Heart left ventricle (tissue), 16 donors: ENCODE results near the gene ERBB4. TPM values are rescaled to one million over a fixed set of nuclear protein-coding genes. Genes with fewer than 3 reads are reported as not detected.

Experiments used
- ATAC-seq, 4 donors: fragments of 200-7000 bp; cut with Tn5 transposase; one replicate each; pipeline ENCODE4 v1.9.1; 2020 to 2022; ENCODE audit warnings: moderate library complexity in 4 of 4, mild to moderate bottlenecking in 3 of 4, moderate number of reproducible peaks in 1 of 4
- DNase-seq, 5 donors: peaks; one replicate each; pipeline ENCODE4 v3.0.0-alpha.2; 2020
- H3K27ac ChIP-seq, 12 donors: fragments of 200-600 bp; sonication (generic) in 4 of 12; one replicate each; pipeline versions ENCODE4 v1.5.0 to v1.8.0; 2016 to 2022; ENCODE audit warnings: mild to moderate bottlenecking in 2 of 12
- H3K27me3 ChIP-seq, 9 donors: fragments of 200-600 bp; sonication (generic) in 2 of 9; one replicate each; pipeline versions ENCODE4 v1.5.1 to v1.8.0; 2016 to 2022; ENCODE audit warnings: mild to moderate bottlenecking in 3 of 9
- H3K36me3 ChIP-seq, 9 donors: fragments of 200-600 bp; sonication (generic) in 2 of 9; one replicate each; pipeline versions ENCODE4 v1.5.0 to v1.8.0; 2018 to 2022; ENCODE audit warnings: mild to moderate bottlenecking in 2 of 9
- H3K4me1 ChIP-seq, 12 donors: fragments of 200-600 bp; sonication (generic) in 4 of 12; one replicate each; pipeline versions ENCODE4 v1.5.0 to v1.8.0; 2016 to 2022; ENCODE audit warnings: mild to moderate bottlenecking in 3 of 12
- H3K4me3 ChIP-seq, 12 donors: fragments of 200-600 bp; sonication (generic) in 4 of 12; one replicate each; pipeline versions ENCODE4 v1.5.0 to v1.8.0; 2017 to 2022; ENCODE audit warnings: mild to moderate bottlenecking in 9 of 12, moderate library complexity in 4 of 12
- H3K9me3 ChIP-seq, 12 donors: fragments of 200-600 bp; sonication (generic) in 4 of 12; one replicate each; pipeline versions ENCODE4 v1.5.0 to v1.8.0; 2016 to 2022; ENCODE audit warnings: mild to moderate bottlenecking in 1 of 12
- POLR2A ChIP-seq, 2 donors: fragments of 450-650 bp; IDR thresholded peaks; one replicate each; pipeline ENCODE4 v1.6.1; 2017; ENCODE audit warnings: antibody characterized with exemption in 2 of 2, mild to moderate bottlenecking in 2 of 2, moderate library complexity in 2 of 2
- WGBS, 4 donors: extraction: QIAGEN DNeasy Blood & Tissue Kit in 2 of 4; methylation state at CpG; one replicate each; pipeline versions ENCODE4 v1.1.5 to v1.1.7; 2013 to 2018; 5-methylcytosine and 5-hydroxymethylcytosine counted together
- intact Hi-C, 10 donors: fragments of 100-400 bp; cut with DNase I; formaldehyde crosslinking; loops; one replicate each; pipeline versions ENCODE4 v1.11.1 to v1.14.2; 2022
- polyA plus RNA-seq, 2 donors: library from polyadenylated mRNA; stranded (reverse); fragments of 200-250 nt; gene quantifications; one replicate each; pipeline ENCODE4 v1.2.3, GENCODE V29; 2013
- total RNA-seq, 9 donors: library from RNA; depleted of rRNA in 2 of 9; stranded (reverse); fragments of >200 nt in 2 of 9; fragmentation: NEBNext Ultra II Directional in 3 of 9; extraction: Animal tissue kit (Norgen Biotek cat#: 25700) in 3 of 9; gene quantifications; one replicate each; pipeline versions ENCODE4 v1.1.0 to v1.2.4, GENCODE V29; 2016 to 2023
- TF ChIP-seq, protein P1 (sequence below), 12 donors: fragments of 200-600 bp; sonication (generic) in 4 of 12; IDR thresholded peaks; one replicate each; pipeline versions ENCODE4 v1.5.0 to v1.8.0; 2018 to 2022; ENCODE audit warnings: antibody characterized with exemption in 12 of 12, mild to moderate bottlenecking in 5 of 12
- donor health status: ischemic (EF 13 %, LVEDD 7.1; RV severe dilation, severe dysfunction).
- donor health status: healthy with polysubstance abuse.
- donor health status: DM: no; HTN: yes; CAD: no.
- donor health status: DM: no; HTN: no; CAD: no.
- donor health status: ischemic (EF 25% LVEDD 6.9; RV normal size, moderate dysfunction).
- donor health status: ischemic (EF 25% LVEDD 5.7; RV mildly dilated, moderate dysfunction).
- donor health status: healthy.
- donor health status: DM: yes; HTN: yes; CAD: no.
- donor health status: ischemic (EF 35%, LVEDD 5.7; RV mildly dilated, moderate dysfunction).
- donor health status: nonischemic (EF 11% LVEDD 7.7; RV severe dilation, severe dysfunction).
- donor health status: DM: yes; HTN: yes; CAD: no.
- donor health status: PGD.
- donor health status: ischemic (EF 29% LVEDD 5.4; RV normal size, mild dysfunction).
- donor health status: nonischemic (EF 23%, LVEDD 6.1; RV moderate dilation, normal function).

Gene ERBB4
- total and polyA plus RNA-seq, 11 donors, result 1.3 to 29.5 (median 11.7) TPM

DNA sequence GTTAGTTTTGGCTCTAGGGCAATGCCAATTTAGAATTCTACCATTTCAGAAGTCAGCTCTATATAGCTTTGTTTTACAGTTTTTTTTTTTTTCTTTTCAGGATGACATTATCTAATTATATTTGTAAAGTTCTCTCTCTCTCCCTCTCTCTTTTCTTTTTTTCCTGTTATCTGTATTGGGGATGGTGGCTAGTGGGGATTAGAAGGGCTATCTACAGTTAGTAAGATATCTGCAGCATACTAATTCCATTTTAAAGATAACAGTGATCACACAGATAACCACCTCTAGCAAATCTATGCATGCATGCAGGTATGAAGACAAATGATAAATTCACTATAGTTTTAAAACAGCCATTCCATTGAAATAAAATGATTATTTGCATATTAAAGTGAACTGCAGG lies 438.9 kb downstream of the ERBB4 start:
- Histone ChIP-seq H3K4me3 (no peak overlapping the region), H3K27me3 (no peaks in the 10 kb centered on the region), H3K36me3 (no peaks in the 10 kb centered on the region), H3K9me3 (no peaks in the 10 kb centered on the region), H3K27ac (no peak overlapping the region), H3K4me1 (no peaks in the 10 kb centered on the region)
- intact Hi-C loops, result no loop called here
- TF ChIP-seq POLR2A (IDR thresholded peaks at IDR 0.05), result no peak
- TF ChIP-seq, protein P1, sequence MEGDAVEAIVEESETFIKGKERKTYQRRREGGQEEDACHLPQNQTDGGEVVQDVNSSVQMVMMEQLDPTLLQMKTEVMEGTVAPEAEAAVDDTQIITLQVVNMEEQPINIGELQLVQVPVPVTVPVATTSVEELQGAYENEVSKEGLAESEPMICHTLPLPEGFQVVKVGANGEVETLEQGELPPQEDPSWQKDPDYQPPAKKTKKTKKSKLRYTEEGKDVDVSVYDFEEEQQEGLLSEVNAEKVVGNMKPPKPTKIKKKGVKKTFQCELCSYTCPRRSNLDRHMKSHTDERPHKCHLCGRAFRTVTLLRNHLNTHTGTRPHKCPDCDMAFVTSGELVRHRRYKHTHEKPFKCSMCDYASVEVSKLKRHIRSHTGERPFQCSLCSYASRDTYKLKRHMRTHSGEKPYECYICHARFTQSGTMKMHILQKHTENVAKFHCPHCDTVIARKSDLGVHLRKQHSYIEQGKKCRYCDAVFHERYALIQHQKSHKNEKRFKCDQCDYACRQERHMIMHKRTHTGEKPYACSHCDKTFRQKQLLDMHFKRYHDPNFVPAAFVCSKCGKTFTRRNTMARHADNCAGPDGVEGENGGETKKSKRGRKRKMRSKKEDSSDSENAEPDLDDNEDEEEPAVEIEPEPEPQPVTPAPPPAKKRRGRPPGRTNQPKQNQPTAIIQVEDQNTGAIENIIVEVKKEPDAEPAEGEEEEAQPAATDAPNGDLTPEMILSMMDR (IDR thresholded peaks at IDR 0.05), result no peak
- no peak for ATAC-seq
- no peak for DNase-seq

DNA sequence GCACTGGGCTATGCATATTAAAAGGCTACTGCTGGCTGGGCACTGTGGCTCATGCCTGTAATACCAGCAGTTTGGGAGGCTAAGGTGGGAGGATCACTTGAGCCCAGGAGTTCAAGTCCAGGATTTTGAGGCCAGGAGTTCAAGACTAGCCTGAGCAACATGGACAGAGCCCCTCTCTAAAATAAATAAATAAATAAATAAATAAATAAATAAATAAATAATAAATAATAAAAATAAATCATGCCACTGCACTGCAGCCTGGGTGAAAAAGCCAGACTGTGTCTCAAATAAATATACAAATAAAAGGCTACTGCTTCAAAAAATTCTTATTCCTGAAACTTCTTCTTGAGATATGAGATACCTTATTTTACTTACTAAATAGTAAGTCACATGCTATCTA lies 439.6 kb downstream of the ERBB4 start:
- intact Hi-C loops, result no loop called here
- Histone ChIP-seq H3K27ac (no peak overlapping the region), H3K9me3 (no peaks in the 10 kb centered on the region), H3K27me3 (no peaks in the 10 kb centered on the region), H3K4me3 (no peak overlapping the region), H3K36me3 (no peaks in the 10 kb centered on the region), H3K4me1 (no peaks in the 10 kb centered on the region)
- ATAC-seq, result no peak
- no peak for TF ChIP-seq POLR2A (IDR thresholded peaks at IDR 0.05)
- TF ChIP-seq, protein P1 (IDR thresholded peaks at IDR 0.05), result no peak
- no peak for DNase-seq

DNA sequence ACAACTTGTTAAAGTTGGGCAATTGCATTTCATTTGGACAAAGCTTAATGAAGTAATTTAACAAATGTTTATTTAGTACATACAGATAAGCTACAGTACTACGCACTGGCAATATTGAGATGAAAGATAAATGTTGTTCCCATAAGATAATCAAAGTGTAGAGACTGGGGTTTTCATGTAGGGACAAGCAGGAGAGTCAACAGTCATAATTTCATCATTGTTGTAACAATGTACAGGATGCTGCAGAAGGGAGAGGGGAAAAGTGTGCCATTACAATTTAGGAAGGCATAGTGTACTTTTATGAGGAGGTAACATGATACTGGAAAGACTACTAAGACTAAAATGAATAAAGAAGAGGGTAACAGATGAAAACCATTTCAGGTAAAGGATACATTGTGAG lies 441.6 kb downstream of the ERBB4 start:
- H3K9me3 ChIP-seq, result no peaks in the 10 kb centered on the region
- no peaks in the 10 kb centered on the region for H3K4me1 ChIP-seq
- TF ChIP-seq, protein P1 (IDR thresholded peaks at IDR 0.05), result no peak
- no peak for TF ChIP-seq POLR2A (IDR thresholded peaks at IDR 0.05)
- no peak overlapping the region for H3K27ac ChIP-seq
- no peak overlapping the region for H3K4me3 ChIP-seq
- no peaks in the 10 kb centered on the region for H3K36me3 ChIP-seq
- ATAC-seq, result no peak
- intact Hi-C loops, result no loop called here
- 64 to 74% (median 71%) methylated on average over 1 of the region's 1 CpG for WGBS, 4 donors
- no peaks in the 10 kb centered on the region for H3K27me3 ChIP-seq
- DNase-seq, result no peak

DNA sequence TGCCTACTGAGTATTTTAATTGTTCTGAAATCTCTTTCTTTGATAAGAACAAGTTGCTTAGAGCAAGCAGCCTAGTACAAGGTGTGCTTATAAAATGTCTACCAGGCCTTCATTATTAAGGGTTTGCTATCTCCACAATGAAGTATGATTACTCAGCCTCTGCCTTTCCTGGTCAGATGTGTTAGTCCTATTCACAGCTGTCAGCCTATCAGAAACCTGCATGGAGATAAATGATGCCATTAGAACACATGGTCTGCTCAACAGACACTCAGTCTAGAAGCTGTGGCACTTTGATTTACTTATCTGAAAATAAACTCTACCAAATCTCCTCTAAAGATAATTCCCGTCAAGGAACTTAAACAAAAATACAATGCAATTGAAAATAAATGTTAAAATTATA lies 448.7 kb downstream of the ERBB4 start:
- DNase-seq (no peak), ATAC-seq (no peak)
- no peak overlapping the region for H3K27ac ChIP-seq
- 33 to 49% (median 40%) methylated on average over 1 of the region's 1 CpG for WGBS, 4 donors
- intact Hi-C loops, result no loop called here
- no peaks in the 10 kb centered on the region for H3K4me1 ChIP-seq
- TF ChIP-seq POLR2A (IDR thresholded peaks at IDR 0.05), result no peak
- TF ChIP-seq, protein P1 (IDR thresholded peaks at IDR 0.05), result no peak
- no peaks in the 10 kb centered on the region for H3K27me3 ChIP-seq
- no peaks in the 10 kb centered on the region for H3K36me3 ChIP-seq
- no peak overlapping the region for H3K4me3 ChIP-seq
- H3K9me3 ChIP-seq, result no peaks in the 10 kb centered on the region
